ENCODE measurements around the gene NOTO.

Gene NOTO

DNA sequence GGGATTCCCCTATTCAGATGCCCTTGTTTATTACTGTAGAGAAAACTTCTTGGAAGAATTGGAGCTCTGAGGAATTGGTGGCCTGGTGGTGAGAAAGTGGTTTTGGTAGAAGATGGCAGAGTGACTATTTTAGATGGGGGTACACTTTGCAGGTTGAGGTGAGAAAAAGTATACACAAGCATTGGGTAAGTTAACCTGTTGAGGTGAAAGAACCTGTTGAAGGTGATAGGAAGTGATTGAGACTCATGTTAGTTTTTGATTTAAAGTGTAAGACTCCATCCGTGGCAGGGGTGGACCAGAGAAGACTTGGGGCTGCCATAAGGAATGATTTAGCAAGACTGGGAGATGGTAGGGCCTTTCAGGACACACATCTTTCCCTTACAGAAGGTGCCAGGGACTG lies 34.8 kb downstream of the NOTO start:
- TF ChIP-seq, protein P1, sequence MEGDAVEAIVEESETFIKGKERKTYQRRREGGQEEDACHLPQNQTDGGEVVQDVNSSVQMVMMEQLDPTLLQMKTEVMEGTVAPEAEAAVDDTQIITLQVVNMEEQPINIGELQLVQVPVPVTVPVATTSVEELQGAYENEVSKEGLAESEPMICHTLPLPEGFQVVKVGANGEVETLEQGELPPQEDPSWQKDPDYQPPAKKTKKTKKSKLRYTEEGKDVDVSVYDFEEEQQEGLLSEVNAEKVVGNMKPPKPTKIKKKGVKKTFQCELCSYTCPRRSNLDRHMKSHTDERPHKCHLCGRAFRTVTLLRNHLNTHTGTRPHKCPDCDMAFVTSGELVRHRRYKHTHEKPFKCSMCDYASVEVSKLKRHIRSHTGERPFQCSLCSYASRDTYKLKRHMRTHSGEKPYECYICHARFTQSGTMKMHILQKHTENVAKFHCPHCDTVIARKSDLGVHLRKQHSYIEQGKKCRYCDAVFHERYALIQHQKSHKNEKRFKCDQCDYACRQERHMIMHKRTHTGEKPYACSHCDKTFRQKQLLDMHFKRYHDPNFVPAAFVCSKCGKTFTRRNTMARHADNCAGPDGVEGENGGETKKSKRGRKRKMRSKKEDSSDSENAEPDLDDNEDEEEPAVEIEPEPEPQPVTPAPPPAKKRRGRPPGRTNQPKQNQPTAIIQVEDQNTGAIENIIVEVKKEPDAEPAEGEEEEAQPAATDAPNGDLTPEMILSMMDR (IDR thresholded peaks at IDR 0.05; ENCODE audit: low read depth, low read length) = no peak
- Histone ChIP-seq H3K4me3 (ENCODE audit: low read depth, low read length) (no peak overlapping the region), H3K27me3 (ENCODE audit: insufficient read depth, low read depth, severe bottlenecking) (no peaks in the 10 kb centered on the region), H3K9me3 (ENCODE audit: severe bottlenecking) (no peaks in the 10 kb centered on the region), H3K36me3 (peaks cover 65% of the 10 kb centered on the region), H3K27ac (no peak overlapping the region)
- no peak for DNase-seq

DNA sequence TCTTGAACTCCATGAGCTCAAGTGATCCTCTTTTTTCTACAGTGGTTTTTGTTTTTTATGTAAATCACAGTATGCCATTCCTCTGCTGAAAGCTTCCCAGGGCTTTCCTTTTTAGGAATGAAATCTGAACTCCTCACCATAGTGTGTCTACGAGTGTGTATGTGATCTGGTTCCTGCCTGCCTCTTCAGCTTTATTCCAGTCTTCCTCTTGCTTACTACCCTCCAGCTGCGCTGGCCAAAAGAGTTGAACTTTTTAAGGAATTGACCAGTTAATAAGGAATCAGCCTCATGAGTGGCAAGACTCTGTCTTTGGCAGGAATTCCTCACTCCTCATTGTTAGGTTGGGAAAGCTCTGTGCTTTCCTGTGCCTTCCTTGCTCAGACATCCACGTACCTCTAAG lies 35.8 kb downstream of the NOTO start:
- DNase-seq = no peak
- no peaks in the 10 kb centered on the region for H3K9me3 ChIP-seq (ENCODE audit: severe bottlenecking)
- peaks cover 75% of the 10 kb centered on the region for H3K36me3 ChIP-seq
- no peak overlapping the region for H3K4me3 ChIP-seq (ENCODE audit: low read depth, low read length)
- no peak overlapping the region for H3K27ac ChIP-seq
- H3K27me3 ChIP-seq (ENCODE audit: insufficient read depth, low read depth, severe bottlenecking) = no peaks in the 10 kb centered on the region
- TF ChIP-seq, protein P1 (IDR thresholded peaks at IDR 0.05; ENCODE audit: low read depth, low read length) = no peak

DNA sequence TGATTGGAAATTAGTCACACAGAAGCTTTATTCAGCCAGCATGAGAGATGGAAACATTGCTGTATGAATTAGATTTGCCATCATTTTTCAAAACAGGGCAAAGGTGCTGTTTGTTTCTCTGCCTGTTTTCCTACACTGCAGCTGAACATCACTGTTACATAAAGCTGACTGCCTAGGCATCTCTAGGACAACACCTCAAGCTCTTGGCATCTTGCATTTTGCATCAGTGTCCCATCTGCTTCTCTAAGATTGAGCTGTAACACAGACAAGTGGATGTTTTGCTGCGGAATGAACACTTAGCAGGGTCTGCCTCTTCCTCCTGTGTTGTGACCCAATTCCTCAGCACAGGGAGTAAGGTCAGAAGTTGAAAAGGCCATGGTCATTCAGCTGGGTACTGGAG lies 36.6 kb downstream of the NOTO start:
- no peak for DNase-seq
- Histone ChIP-seq H3K4me3 (ENCODE audit: low read depth, low read length) (no peak overlapping the region), H3K27ac (no peak overlapping the region), H3K36me3 (peaks cover 82% of the 10 kb centered on the region), H3K27me3 (ENCODE audit: insufficient read depth, low read depth, severe bottlenecking) (no peaks in the 10 kb centered on the region), H3K9me3 (ENCODE audit: severe bottlenecking) (no peaks in the 10 kb centered on the region)
- TF ChIP-seq, protein P1 (IDR thresholded peaks at IDR 0.05; ENCODE audit: low read depth, low read length) = no peak

DNA sequence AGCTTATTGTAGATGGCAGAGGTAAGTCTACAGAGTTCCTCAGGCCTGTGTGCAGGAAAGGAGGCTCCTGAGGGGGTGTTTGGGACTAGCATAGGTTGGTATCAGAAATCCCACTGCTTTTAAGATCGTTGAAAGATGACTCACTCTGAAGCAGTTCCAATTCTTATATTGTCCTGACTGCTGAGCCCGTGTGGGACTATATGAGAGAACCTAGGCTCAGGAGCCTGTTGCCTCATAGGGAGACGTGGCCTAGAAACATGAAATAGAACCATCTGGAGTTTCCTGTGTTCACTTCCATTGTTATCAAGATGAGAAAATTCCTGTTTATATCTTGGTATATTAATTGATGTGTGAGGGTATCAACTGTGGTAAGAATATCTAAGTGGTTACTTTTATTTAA lies 37.4 kb downstream of the NOTO start:
- peaks cover 87% of the 10 kb centered on the region for H3K36me3 ChIP-seq
- H3K9me3 ChIP-seq (ENCODE audit: severe bottlenecking) = no peaks in the 10 kb centered on the region
- H3K27ac ChIP-seq = no peak overlapping the region
- TF ChIP-seq, protein P1 (IDR thresholded peaks at IDR 0.05; ENCODE audit: low read depth, low read length) = no peak
- DNase-seq = no peak
- H3K27me3 ChIP-seq (ENCODE audit: insufficient read depth, low read depth, severe bottlenecking) = no peaks in the 10 kb centered on the region
- H3K4me3 ChIP-seq (ENCODE audit: low read depth, low read length) = no peak overlapping the region

DNA sequence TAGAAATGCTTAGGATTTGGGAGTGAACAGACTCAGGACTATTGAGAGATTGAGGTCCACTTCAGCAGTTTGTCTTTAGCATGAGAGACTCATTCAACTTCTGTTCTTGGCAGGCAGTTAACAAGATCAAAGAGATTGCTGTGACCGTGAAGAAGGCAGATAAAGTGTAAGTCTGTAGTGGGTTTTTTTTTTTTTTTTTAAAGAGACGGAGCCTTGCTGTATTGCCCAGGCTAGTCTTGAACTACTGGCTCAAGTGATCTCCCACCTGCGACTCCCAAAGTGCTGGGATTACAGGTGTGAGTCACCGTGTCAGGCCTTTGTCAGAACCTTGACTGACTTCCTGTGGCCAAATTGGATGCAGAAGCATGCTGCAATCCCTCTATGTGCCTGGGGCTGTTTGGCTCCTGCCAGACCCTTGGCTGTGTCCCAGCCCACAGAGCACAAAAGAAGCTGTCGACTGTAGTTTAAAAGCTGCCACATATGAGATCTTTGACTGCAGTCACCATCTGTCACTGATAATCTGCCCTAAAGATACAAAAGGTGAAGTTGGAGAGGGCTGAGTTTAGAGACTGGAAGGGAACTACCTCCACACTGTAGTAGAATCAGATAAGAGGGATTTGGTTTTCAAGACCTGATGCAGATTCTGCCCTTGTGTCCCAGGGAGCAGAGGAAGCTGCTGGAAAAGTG lies 41.7 kb downstream of the NOTO start:
- no peak overlapping the region for H3K4me3 ChIP-seq (ENCODE audit: low read depth, low read length)
- H3K27ac ChIP-seq = peak overlapping the region; percentile 80
- H3K27me3 ChIP-seq (ENCODE audit: insufficient read depth, low read depth, severe bottlenecking) = no peaks in the 10 kb centered on the region
- peak; percentile 84 for DNase-seq
- no peaks in the 10 kb centered on the region for H3K9me3 ChIP-seq (ENCODE audit: severe bottlenecking)
- TF ChIP-seq, protein P1 (IDR thresholded peaks at IDR 0.05; ENCODE audit: low read depth, low read length) = no peak
- peaks cover 94% of the 10 kb centered on the region for H3K36me3 ChIP-seq

DNA sequence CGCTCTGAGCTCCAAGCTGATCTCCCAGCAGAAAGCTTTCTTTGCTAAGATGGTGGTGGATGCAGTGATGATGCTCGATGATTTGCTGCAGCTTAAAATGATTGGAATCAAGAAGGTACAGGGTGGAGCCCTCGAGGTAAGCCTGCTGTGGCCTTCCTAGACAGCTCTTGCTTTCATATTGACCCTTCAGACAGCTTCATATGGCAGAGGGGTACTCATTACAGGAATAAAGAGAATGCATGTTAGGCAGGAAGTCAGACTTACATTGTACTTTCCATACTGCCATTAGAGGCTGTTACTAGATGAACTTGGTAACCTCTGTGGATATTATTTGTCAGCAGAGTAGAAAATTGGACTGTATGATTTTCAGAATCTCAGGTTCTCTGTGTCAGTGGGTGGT lies 42.2 kb downstream of the NOTO start:
- Histone ChIP-seq H3K27me3 (ENCODE audit: insufficient read depth, low read depth, severe bottlenecking) (no peaks in the 10 kb centered on the region), H3K9me3 (ENCODE audit: severe bottlenecking) (no peaks in the 10 kb centered on the region), H3K36me3 (peaks cover 94% of the 10 kb centered on the region), H3K27ac (peak overlapping the region; percentile 80), H3K4me3 (ENCODE audit: low read depth, low read length) (no peak overlapping the region)
- TF ChIP-seq, protein P1 (IDR thresholded peaks at IDR 0.05; ENCODE audit: low read depth, low read length) = no peak
- DNase-seq = no peak
